ENCODE data around the gene MPRIP. TPM values are rescaled to one million over a fixed set of nuclear protein-coding genes. Genes with fewer than 3 reads are reported as not detected.

MPRIP gene
- total RNA-seq, 1 experiment from 2014 or later = 258 TPM

DNA sequence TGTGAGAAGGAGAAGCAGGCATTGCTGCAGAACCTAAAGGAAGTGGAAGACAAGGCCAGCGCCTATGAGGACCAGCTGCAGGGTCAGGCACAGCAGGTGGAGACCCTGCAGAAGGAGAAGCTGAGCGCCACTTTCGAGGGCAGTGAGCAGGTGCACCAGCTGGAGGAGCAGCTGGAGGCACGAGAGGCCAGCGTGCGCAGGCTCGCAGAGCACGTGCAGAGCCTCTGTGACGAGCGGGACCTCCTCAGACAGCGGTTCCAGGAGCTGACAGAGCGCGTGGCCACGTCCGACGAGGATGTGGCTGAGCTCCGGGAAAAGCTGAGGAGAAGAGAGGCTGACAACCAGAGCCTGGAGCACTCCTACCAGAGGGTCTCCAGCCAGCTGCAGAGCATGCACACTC, 122.4 kb downstream of the MPRIP start:
- Histone ChIP-seq H4K20me1 (ENCODE audit: insufficient read depth) (no peaks in the 10 kb centered on the region), H3K4me1 (ENCODE audit: control insufficient read depth in 1 of 2, insufficient read depth in 2 of 2, low read length in 2 of 2) (no peaks in the 10 kb centered on the region), H3K79me2 (ENCODE audit: insufficient read depth, low read length) (no peaks in the 10 kb centered on the region), H3K4me2 (ENCODE audit: low read length) (no peak overlapping the region), H3K9me3 (ENCODE audit: control insufficient read depth in 1 of 2, insufficient read depth in 1 of 2, low read depth in 1 of 2, low read length in 2 of 2) (no peaks in the 10 kb centered on the region), H2AFZ (ENCODE audit: low read depth, low read length, poor library complexity, severe bottlenecking) (no peak overlapping the region), H3K9me2 (ENCODE audit: insufficient read depth) (no peaks in the 10 kb centered on the region), H3K4me3 (replicated peaks in 1 of 2; ENCODE audit: low read depth in 1 of 2, low read length in 2 of 2) (no peak overlapping the region), H3K9ac (ENCODE audit: low read length) (no peak overlapping the region), H3K27me3 (ENCODE audit: insufficient read depth, low read length) (no peaks in the 10 kb centered on the region), H3K27ac (ENCODE audit: low read depth, low read length) (no peak overlapping the region), H3K36me3 (ENCODE audit: control insufficient read depth in 1 of 2, insufficient read depth in 2 of 2, low read length in 2 of 2) (peaks cover 25 to 42% of the 10 kb centered on the region in 2 experiments)
- no peak for DNase-seq (ENCODE audit: low read depth, low spot score)
- ChIA-PET CTCF (interaction anchor here (1.1 kb wide), 1 partner anchor 158 kb away, joined by 3 read pairs; no protein-coding TSS in a partner anchor), POLR2A (no interaction called here), RAD21 (ENCODE audit: low non-redundant PET in 1 of 2, low total read pairs in 2 of 2, uncharacterized antibody in 2 of 2, unreplicated experiment in 2 of 2) (no interaction called here)
- TF ChIP-seq CEBPB (IDR thresholded peaks at IDR 0.05; ENCODE audit: low read depth) (no peak), RAD21 (IDR thresholded peaks at IDR 0.05; ENCODE audit: low read depth) (no peak), SP1 (IDR thresholded peaks at IDR 0.05; ENCODE audit: low read depth) (no peak)
- TF ChIP-seq, protein P1, sequence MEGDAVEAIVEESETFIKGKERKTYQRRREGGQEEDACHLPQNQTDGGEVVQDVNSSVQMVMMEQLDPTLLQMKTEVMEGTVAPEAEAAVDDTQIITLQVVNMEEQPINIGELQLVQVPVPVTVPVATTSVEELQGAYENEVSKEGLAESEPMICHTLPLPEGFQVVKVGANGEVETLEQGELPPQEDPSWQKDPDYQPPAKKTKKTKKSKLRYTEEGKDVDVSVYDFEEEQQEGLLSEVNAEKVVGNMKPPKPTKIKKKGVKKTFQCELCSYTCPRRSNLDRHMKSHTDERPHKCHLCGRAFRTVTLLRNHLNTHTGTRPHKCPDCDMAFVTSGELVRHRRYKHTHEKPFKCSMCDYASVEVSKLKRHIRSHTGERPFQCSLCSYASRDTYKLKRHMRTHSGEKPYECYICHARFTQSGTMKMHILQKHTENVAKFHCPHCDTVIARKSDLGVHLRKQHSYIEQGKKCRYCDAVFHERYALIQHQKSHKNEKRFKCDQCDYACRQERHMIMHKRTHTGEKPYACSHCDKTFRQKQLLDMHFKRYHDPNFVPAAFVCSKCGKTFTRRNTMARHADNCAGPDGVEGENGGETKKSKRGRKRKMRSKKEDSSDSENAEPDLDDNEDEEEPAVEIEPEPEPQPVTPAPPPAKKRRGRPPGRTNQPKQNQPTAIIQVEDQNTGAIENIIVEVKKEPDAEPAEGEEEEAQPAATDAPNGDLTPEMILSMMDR (IDR thresholded peaks at IDR 0.05 in 2 of 3, conservative IDR thresholded peaks at IDR 0.05 in 1 of 3; ENCODE audit: borderline replicate concordance in 1 of 3, insufficient read depth in 1 of 3, low read depth in 2 of 3, low read length in 2 of 3) = no peak
- intact Hi-C loops (cut with micrococcal nuclease) = no loop called here
- BruUV-seq (replicated peaks) = no TSS peak
- no peak for ATAC-seq

DNA sequence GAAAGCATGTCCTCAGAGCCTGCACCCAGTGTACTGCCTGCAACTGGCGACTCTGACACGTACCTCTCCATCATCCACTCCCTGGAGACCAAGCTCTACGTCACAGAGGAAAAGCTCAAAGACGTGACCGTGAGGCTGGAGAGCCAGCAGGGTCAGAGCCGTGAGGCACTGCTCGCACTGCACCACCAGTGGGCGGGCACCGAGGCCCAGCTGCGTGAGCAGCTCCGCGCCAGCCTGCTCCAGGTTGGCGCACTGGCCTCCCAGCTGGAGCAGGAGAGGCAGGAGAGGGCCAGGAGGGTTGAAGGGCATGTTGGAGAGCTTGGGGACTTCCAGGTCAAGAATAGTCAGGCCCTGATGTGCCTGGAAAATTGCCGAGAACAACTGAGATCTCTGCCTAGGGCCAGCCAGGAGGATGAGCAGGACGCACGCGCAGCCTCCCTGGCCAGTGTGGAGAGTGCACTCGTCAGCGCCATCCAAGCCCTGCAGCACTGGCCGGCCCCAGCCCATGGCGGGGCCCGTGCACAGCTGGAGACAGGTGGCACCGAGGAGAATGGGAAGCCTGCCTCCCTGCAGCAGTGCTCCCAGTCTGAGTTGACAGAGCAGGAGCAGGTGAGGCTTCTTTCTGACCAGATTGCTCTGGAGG, 123.5 kb downstream of the MPRIP start:
- ATAC-seq (no peak), DNase-seq (ENCODE audit: low read depth, low spot score) (no peak)
- Histone ChIP-seq H3K4me2 (ENCODE audit: low read length) (no peak overlapping the region), H3K27ac (ENCODE audit: low read depth, low read length) (no peak overlapping the region; the same call in 1 of the 2 replicates), H4K20me1 (ENCODE audit: insufficient read depth) (no peaks in the 10 kb centered on the region), H3K36me3 (ENCODE audit: control insufficient read depth in 1 of 2, insufficient read depth in 2 of 2, low read length in 2 of 2) (peaks cover 25 to 41% of the 10 kb centered on the region in 2 experiments), H3K9me3 (ENCODE audit: control insufficient read depth in 1 of 2, insufficient read depth in 1 of 2, low read depth in 1 of 2, low read length in 2 of 2) (no peaks in the 10 kb centered on the region), H3K27me3 (ENCODE audit: insufficient read depth, low read length) (no peaks in the 10 kb centered on the region), H3K4me3 (replicated peaks in 1 of 2; ENCODE audit: low read depth in 1 of 2, low read length in 2 of 2) (no peak overlapping the region), H2AFZ (ENCODE audit: low read depth, low read length, poor library complexity, severe bottlenecking) (no peak overlapping the region), H3K79me2 (ENCODE audit: insufficient read depth, low read length) (no peaks in the 10 kb centered on the region), H3K9ac (ENCODE audit: low read length) (no peak overlapping the region), H3K4me1 (ENCODE audit: control insufficient read depth in 1 of 2, insufficient read depth in 2 of 2, low read length in 2 of 2) (no peaks in the 10 kb centered on the region), H3K9me2 (ENCODE audit: insufficient read depth) (no peaks in the 10 kb centered on the region)
- intact Hi-C loops (cut with micrococcal nuclease) = no loop called here
- no peak for TF ChIP-seq EZH2phosphoT487 (IDR thresholded peaks at IDR 0.05; ENCODE audit: borderline replicate concordance)
- POLR2A ChIA-PET = no interaction called here
- CTCF ChIA-PET = no interaction called here
- RAD21 ChIA-PET (ENCODE audit: low non-redundant PET in 1 of 2, low total read pairs in 2 of 2, uncharacterized antibody in 2 of 2, unreplicated experiment in 2 of 2) = no interaction called here
- BruUV-seq (replicated peaks) = no TSS peak
